SK-N-SH (cell line): ENCODE results near the gene BAIAP3.

Experiments
- CTCF ChIP-seq: fragments of 200-600 bp; sonication (generic); IDR thresholded peaks from 2 replicates; pipeline ENCODE4 v1.6.1; 2017; ENCODE audit warnings: antibody characterized with exemption, mild to moderate bottlenecking, moderate library complexity
- EZH2phosphoT487 ChIP-seq: fragments of 200-600 bp; sonication (generic); IDR thresholded peaks from 2 replicates; pipeline ENCODE4 v1.6.1; 2017; ENCODE audit warnings: low read depth, mixed run types, mild to moderate bottlenecking, antibody characterized with exemption, moderate library complexity, borderline replicate concordance
- FOSL2 ChIP-seq: IDR thresholded peaks from 2 replicates; pipeline ENCODE4 v1.4.0; 2012; ENCODE audit warnings: low read depth, mild to moderate bottlenecking, moderate library complexity, borderline replicate concordance
- FOXJ3 ChIP-seq: sonication (generic); formaldehyde crosslinking; IDR thresholded peaks from 2 replicates; pipeline ENCODE4 v1.5.1; 2020; ENCODE audit warnings: mild to moderate bottlenecking, missing genetic modification reagents
- FOXM1 ChIP-seq: IDR thresholded peaks from 2 replicates; pipeline ENCODE4 v1.4.0; 2012; ENCODE audit warnings: low read depth, mild to moderate bottlenecking
- GABPA ChIP-seq: IDR thresholded peaks from 2 replicates; pipeline ENCODE4 v1.4.0; 2012; ENCODE audit warnings: low read depth, mild to moderate bottlenecking
- RAD21 ChIP-seq: IDR thresholded peaks from 2 replicates; pipeline ENCODE4 v1.6.1; 2012; ENCODE audit warnings: mild to moderate bottlenecking, low read length
- RCOR1 ChIP-seq: fragments of 150-350 bp; IDR thresholded peaks from 2 replicates; pipeline ENCODE4 v1.6.1; 2017; ENCODE audit warnings: antibody characterized with exemption, low read length
- REST ChIP-seq: IDR thresholded peaks from 2 replicates; pipeline ENCODE4 v1.6.1; 2012; ENCODE audit warnings: mild to moderate bottlenecking, low read depth, low read length, moderate library complexity
- RXRA ChIP-seq: IDR thresholded peaks from 2 replicates; pipeline ENCODE4 v1.4.0; 2012; ENCODE audit warnings: low read depth, mild to moderate bottlenecking, borderline replicate concordance
- SMC3 ChIP-seq: IDR thresholded peaks from 2 replicates; pipeline ENCODE4 v1.6.1; 2012; ENCODE audit warnings: low read depth, low read length, improper control_type of control experiment
- TAF1 ChIP-seq: IDR thresholded peaks from 2 replicates; pipeline ENCODE4 v1.6.1; 2012; ENCODE audit warnings: low read depth, mild to moderate bottlenecking, low read length, moderate library complexity, borderline replicate concordance
- TCF12 ChIP-seq: IDR thresholded peaks from 2 replicates; pipeline ENCODE4 v1.4.0; 2012

DNA sequence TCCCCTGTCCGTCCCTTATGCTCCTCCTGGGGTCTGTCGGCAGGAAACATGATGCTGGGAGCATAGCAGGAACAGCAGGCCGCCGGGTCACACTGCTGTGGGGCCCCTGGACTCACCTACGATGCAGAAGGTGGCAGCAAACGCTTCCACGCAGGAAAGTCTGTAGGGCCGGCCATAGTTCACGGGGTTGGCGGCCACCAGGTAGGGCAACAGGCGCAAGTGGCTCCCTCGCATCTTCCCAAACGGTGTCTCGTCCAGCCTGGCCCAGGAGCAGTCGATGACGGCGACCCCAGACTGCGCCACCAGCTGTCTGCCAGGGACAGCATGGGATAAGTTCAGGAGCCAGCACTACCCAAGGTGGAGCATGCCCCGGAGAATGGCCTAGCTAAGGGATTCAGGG lies 17.2 kb downstream of the BAIAP3 start:
- TF ChIP-seq CTCF (no peak), RXRA (no peak), REST (no peak), EZH2phosphoT487 (no peak), RAD21 (no peak), TAF1 (no peak), RCOR1 (no peak), FOSL2 (no peak), FOXJ3 (no peak), GABPA (no peak), SMC3 (no peak), FOXM1 (no peak), TCF12 (no peak)
